Smooth muscle cell of the coronary artery (primary cell): Measurements from ENCODE around the gene CCL2. TPM values are rescaled to one million over a fixed set of nuclear protein-coding genes. Genes with fewer than 3 reads are reported as not detected.

Experiments used
- total RNA-seq: library from RNA; depleted of rRNA; stranded (reverse); fragments of >200 nt; gene quantifications from 2 replicates; pipeline ENCODE4 v1.2.3, GENCODE V29; 2014; ENCODE audit warnings: low replicate concordance

Gene CCL2
- total RNA-seq, result 17.9 and 393 TPM in 2 replicates

GRCh38 chr17:34254651-34255380, at the start of gene CCL2:
Gene CCL2, plus strand, starts transcription at chr17:34255285. Its CDS starts 65 bp downstream, at chr17:34255350.

GRCh38 chr17:34269969-34270368, 14.9 kb downstream of the CCL2 start, which contains the start of gene CCL7:
Gene CCL7, plus strand, starts transcription at chr17:34270221. Its CDS starts 70 bp downstream, at chr17:34270291.

GRCh38 chr17:34285286-34285792, 30.3 kb downstream of the CCL2 start, which contains the start of gene CCL11:
Gene CCL11, plus strand, starts transcription at chr17:34285742. Its CDS starts 67 bp downstream, at chr17:34285809.

Other genes starting within 250 kb of the CCL2 start
- gene CCL7, start 14.9 kb downstream of the CCL2 start, total RNA-seq, result 0.70 TPM in 1 of 2 replicates, not detected in the other
- gene CCL11, start 30.5 kb downstream of the CCL2 start, total RNA-seq, result 0.15 TPM in 1 of 2 replicates, not detected in the other
- gene CCL8, start 64.2 kb downstream of the CCL2 start, total RNA-seq, result 1.2 TPM in 1 of 2 replicates, not detected in the other
- 2.0 TPM in 1 of 2 replicates, not detected in the other for gene CCL13, start 101.2 kb downstream of the CCL2 start, total RNA-seq
- not detected in 2 replicates for gene CCL1, start 107.9 kb downstream of the CCL2 start, total RNA-seq